ENCODE results near the gene PKIG. TPM values are rescaled to one million over a fixed set of nuclear protein-coding genes. Genes with fewer than 3 reads are reported as not detected.
A peak's percentile ranks its signal among the peaks of the same experiment; 100 is the strongest.
"Not testable (repeated sequence)": the region's sequence is repeated elsewhere in the genome, so short reads cannot be mapped to it uniquely, and the experiment has no call there.

The PKIG gene
- polyA plus RNA-seq, 1 of the 3 experiments (the other 2 are of a cell fraction), result 92.9 TPM

DNA sequence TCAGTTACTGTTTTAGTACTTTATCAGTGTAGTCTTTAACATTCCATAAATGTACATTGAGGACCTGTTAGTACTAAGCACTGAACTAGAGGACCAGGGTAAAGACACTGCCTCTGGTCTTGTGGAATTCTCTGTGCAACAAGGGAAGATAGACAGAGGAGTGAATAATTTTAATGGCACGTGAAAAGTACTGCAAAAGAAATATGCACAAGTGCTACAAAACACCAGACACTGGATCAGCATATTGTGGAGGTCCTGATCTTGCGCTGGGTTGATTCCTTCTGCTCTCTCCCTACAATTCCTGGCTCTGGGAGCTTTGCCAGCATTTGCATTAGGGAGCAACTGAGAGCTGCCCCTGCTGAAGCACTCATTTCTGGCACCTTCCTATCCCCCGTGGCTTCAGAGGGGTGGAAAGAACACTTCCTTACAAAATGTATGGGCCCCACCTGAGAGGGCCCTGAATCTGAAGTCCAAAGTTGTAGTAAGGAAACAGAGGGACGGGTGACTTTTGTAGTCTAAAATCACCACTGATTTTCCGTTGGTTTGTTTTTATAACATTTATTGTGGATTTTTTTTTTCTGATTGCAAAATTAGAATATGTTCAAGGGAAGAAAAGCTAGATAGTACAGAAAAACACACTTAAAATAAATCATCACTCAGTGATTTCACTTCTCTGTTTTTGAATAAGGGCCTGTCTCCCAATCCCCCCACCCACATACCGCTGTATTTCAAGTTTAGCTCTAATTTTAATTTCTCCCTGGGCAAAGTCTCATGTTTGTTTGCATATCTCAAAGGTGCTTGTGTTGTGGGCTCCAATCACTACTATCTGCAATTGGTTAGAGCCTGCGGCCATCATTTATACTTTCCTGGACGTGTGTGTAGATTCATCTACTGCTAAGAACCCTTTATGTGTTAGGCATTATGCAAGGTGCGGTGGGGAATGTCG lies 4.9 kb downstream of the PKIG start:
- CTCF ChIA-PET, result interaction anchor here (0.8 to 1.0 kb wide), 2 partner anchors 17 to 22 kb away, joined by 4 to 6 read pairs; no protein-coding TSS in a partner anchor
- no peak for TF ChIP-seq CHD2 (IDR thresholded peaks at IDR 0.05; ENCODE audit: low read length, partially characterized antibody)

GRCh38 chr20:44588321-44588720 lies 5.9 kb downstream of the PKIG start:
- H3F3A ChIP-seq (replicated peaks; ENCODE audit: insufficient read depth); POLR2A ChIA-PET; DNase-seq; H3K27ac ChIP-seq (ENCODE audit: low read depth in 2 of 2, low read length in 1 of 2); H3K9me3 ChIP-seq; H3K9me2 ChIP-seq; H3K36me3 ChIP-seq (replicated peaks in 1 of 2; ENCODE audit: control insufficient read depth in 1 of 2, insufficient read depth in 2 of 2, low read length in 1 of 2); H3K4me3 ChIP-seq (ENCODE audit: low read depth in 2 of 2, low read length in 1 of 2); H3K27me3 ChIP-seq (ENCODE audit: insufficient read depth); H2AFZ ChIP-seq (ENCODE audit: low read depth); H4K20me1 ChIP-seq (ENCODE audit: insufficient read depth); H3K9ac ChIP-seq; H3K4me2 ChIP-seq: not testable (repeated sequence)
- Histone ChIP-seq H3K4me1 (ENCODE audit: control insufficient read depth in 1 of 2, insufficient read depth in 2 of 2, low read depth in 1 of 2, low read length in 1 of 2) (peaks cover 12 to 17% of the 10 kb centered on the region in 2 experiments; a peak in 3 of 4 replicates), H3K79me2 (ENCODE audit: insufficient read depth) (peaks cover 27% of the 10 kb centered on the region; the same call in 1 of the 2 replicates)
- CTCF ChIA-PET, result interaction anchor here (1.5 kb wide), 1 partner anchor 11 kb away, joined by 5 read pairs; no protein-coding TSS in a partner anchor
- WGBS (ENCODE audit: low lambda C conversion rate), result 97% methylated on average over 9 of the region's 9 CpGs

More for the DNA sequence above, 4.9 kb downstream of the PKIG start:
- no peaks in the 10 kb centered on the region for H3K27me3 ChIP-seq (ENCODE audit: insufficient read depth)
- H3K9me3 ChIP-seq, result no peaks in the 10 kb centered on the region
- no peak for DNase-seq
- peaks cover 0 to 6% of the 10 kb centered on the region in 2 experiments for H3K36me3 ChIP-seq (replicated peaks in 1 of 2; ENCODE audit: control insufficient read depth in 1 of 2, insufficient read depth in 2 of 2, low read length in 1 of 2)
- peaks cover 29% of the 10 kb centered on the region; the same call in 1 of the 2 replicates for H3K79me2 ChIP-seq (ENCODE audit: insufficient read depth)
- POLR2A ChIA-PET, result interaction anchor here (1.2 kb wide), 1 partner anchor 10 kb away, joined by 3 read pairs; no protein-coding TSS in a partner anchor
- H3K27ac ChIP-seq (ENCODE audit: low read depth in 2 of 2, low read length in 1 of 2), result peak overlapping the region in 1 of 2 experiments; percentile 58; a peak in 2 of 4 replicates
- H3K4me3 ChIP-seq (ENCODE audit: low read depth in 2 of 2, low read length in 1 of 2), result no peak overlapping the region
- H3K9ac ChIP-seq, result no peak overlapping the region
- no peaks in the 10 kb centered on the region for H4K20me1 ChIP-seq (ENCODE audit: insufficient read depth)
- H3K4me1 ChIP-seq (ENCODE audit: control insufficient read depth in 1 of 2, insufficient read depth in 2 of 2, low read depth in 1 of 2, low read length in 1 of 2), result peaks cover 20 to 21% of the 10 kb centered on the region in 2 experiments; a peak in 3 of 4 replicates
- no peak overlapping the region for H3K4me2 ChIP-seq
- WGBS (ENCODE audit: low lambda C conversion rate), result 84% methylated on average over 10 of the region's 10 CpGs
- H3K9me2 ChIP-seq, result no peaks in the 10 kb centered on the region
- peaks cover 5% of the 10 kb centered on the region for H3F3A ChIP-seq (replicated peaks; ENCODE audit: insufficient read depth)
- H2AFZ ChIP-seq (ENCODE audit: low read depth), result no peak overlapping the region

DNA sequence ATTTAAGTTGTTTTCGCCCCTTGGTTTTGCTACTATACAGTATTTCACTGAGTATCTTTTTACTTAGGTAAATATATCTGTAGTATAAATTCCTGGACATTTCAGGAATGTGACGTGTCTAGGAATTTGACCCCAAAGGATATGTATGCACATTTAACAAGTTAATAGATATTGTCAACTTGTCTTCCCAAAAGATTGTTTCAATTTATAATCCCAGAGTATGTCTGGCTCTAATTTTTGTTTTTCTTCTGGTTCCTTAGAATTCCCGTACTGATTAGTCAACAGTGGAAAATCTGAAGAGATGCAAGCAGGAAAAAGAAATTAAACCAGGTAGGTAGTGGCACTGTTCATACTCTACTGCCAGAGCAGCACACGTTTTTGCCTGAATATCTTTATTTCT lies 7.2 kb downstream of the PKIG start:
- H3K9me2 ChIP-seq, result no peaks in the 10 kb centered on the region
- H3K36me3 ChIP-seq (replicated peaks in 1 of 2; ENCODE audit: control insufficient read depth in 1 of 2, insufficient read depth in 2 of 2, low read length in 1 of 2), result peaks cover 4 to 6% of the 10 kb centered on the region in 2 experiments
- no peaks in the 10 kb centered on the region for H3K27me3 ChIP-seq (ENCODE audit: insufficient read depth)
- no peak for DNase-seq
- no peaks in the 10 kb centered on the region for H3K9me3 ChIP-seq
- CTCF ChIA-PET, result interaction anchor here (2.0 kb wide), 1 partner anchor 21 kb away, joined by 4 read pairs; no protein-coding TSS in a partner anchor
- no peak overlapping the region for H3K4me3 ChIP-seq (ENCODE audit: low read depth in 2 of 2, low read length in 1 of 2)
- peaks cover 12 to 17% of the 10 kb centered on the region in 2 experiments; a peak in 3 of 4 replicates for H3K4me1 ChIP-seq (ENCODE audit: control insufficient read depth in 1 of 2, insufficient read depth in 2 of 2, low read depth in 1 of 2, low read length in 1 of 2)
- H3K9ac ChIP-seq, result no peak overlapping the region; the same call in 1 of the 2 replicates
- peak overlapping the region; percentile 12 to 47; a peak in 2 of 4 replicates for H3K27ac ChIP-seq (ENCODE audit: low read depth in 2 of 2, low read length in 1 of 2)
- POLR2A ChIA-PET, result no interaction called here
- H3K4me2 ChIP-seq, result no peak overlapping the region
- H2AFZ ChIP-seq (ENCODE audit: low read depth), result no peak overlapping the region
- WGBS (ENCODE audit: low lambda C conversion rate), result 71% methylated on average over 4 of the region's 4 CpGs
- no peaks in the 10 kb centered on the region for H4K20me1 ChIP-seq (ENCODE audit: insufficient read depth)
- peaks cover 19% of the 10 kb centered on the region; the same call in 1 of the 2 replicates for H3K79me2 ChIP-seq (ENCODE audit: insufficient read depth)
- H3F3A ChIP-seq (replicated peaks; ENCODE audit: insufficient read depth), result peaks cover 5% of the 10 kb centered on the region
- TF ChIP-seq, protein P1, sequence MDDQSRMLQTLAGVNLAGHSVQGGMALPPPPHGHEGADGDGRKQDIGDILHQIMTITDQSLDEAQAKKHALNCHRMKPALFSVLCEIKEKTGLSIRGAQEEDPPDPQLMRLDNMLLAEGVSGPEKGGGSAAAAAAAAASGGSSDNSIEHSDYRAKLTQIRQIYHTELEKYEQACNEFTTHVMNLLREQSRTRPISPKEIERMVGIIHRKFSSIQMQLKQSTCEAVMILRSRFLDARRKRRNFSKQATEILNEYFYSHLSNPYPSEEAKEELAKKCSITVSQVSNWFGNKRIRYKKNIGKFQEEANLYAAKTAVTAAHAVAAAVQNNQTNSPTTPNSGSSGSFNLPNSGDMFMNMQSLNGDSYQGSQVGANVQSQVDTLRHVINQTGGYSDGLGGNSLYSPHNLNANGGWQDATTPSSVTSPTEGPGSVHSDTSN (IDR thresholded peaks at IDR 0.05), result 0 out of 2 replicates have a peak, but pooled peaks have one; percentile 19
- TF ChIP-seq RAD21 (IDR thresholded peaks at IDR 0.05; ENCODE audit: low read length), result no peak
- TF ChIP-seq TAF1 (IDR thresholded peaks at IDR 0.05; ENCODE audit: borderline replicate concordance, low read depth, low read length), result no peak
- no peak for TF ChIP-seq SMC3 (IDR thresholded peaks at IDR 0.05; ENCODE audit: low read depth, low read length)
- no peak for TF ChIP-seq ELF1 (IDR thresholded peaks at IDR 0.05)
- TF ChIP-seq GATA2 (CRISPR knock-in tag; IDR thresholded peaks at IDR 0.05), result no peak
- TF ChIP-seq FOSL2 (IDR thresholded peaks at IDR 0.05; ENCODE audit: borderline replicate concordance, low read depth), result peak; percentile 10; the same call in 1 of the 2 replicates
- TF ChIP-seq RCOR1 (IDR thresholded peaks at IDR 0.05; ENCODE audit: low read length), result no peak
- no peak for TF ChIP-seq ZBTB33 (IDR thresholded peaks at IDR 0.05; ENCODE audit: borderline replicate concordance, low read depth)
- TF ChIP-seq RXRA (IDR thresholded peaks at IDR 0.05; ENCODE audit: borderline replicate concordance, low read depth), result no peak
- TF ChIP-seq, protein P2, sequence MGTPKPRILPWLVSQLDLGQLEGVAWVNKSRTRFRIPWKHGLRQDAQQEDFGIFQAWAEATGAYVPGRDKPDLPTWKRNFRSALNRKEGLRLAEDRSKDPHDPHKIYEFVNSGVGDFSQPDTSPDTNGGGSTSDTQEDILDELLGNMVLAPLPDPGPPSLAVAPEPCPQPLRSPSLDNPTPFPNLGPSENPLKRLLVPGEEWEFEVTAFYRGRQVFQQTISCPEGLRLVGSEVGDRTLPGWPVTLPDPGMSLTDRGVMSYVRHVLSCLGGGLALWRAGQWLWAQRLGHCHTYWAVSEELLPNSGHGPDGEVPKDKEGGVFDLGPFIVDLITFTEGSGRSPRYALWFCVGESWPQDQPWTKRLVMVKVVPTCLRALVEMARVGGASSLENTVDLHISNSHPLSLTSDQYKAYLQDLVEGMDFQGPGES (IDR thresholded peaks at IDR 0.05; ENCODE audit: low read depth, low read length), result no peak
- no peak for TF ChIP-seq RFX5 (IDR thresholded peaks at IDR 0.05; ENCODE audit: low read length)
